ENCODE data around the gene ACD.

ACD gene

DNA sequence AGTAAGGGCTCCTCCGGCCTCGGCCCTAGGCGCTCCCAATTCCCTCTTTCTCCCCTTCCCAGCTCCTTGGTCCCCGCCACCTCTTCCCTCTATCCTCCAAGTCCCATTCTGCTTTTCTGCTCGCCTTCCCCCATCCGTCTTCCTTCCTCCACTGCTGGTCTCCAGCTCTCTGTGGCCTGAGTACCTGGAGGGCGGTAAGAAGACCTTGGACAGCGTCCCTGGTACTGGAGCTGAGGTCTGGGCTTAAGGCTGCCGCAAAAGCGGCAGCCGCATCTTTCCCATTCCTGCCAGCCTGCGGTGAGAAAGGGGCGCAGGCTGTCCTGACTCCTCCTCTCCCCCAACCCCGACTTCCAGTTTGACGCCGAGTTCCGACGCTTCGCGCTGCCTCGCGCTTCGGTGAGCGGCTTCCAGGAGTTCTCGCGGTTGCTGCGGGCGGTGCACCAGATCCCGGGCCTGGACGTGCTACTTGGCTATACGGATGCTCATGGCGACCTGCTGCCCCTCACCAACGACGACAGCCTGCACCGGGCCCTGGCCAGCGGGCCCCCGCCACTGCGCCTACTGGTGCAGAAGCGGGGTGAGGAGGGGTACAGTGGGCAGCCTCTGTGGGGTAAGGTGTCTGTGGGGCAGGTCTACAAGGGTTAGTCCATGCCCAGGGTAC is 1.2 kb upstream of the ACD start:
- DNase-seq = no peak

DNA sequence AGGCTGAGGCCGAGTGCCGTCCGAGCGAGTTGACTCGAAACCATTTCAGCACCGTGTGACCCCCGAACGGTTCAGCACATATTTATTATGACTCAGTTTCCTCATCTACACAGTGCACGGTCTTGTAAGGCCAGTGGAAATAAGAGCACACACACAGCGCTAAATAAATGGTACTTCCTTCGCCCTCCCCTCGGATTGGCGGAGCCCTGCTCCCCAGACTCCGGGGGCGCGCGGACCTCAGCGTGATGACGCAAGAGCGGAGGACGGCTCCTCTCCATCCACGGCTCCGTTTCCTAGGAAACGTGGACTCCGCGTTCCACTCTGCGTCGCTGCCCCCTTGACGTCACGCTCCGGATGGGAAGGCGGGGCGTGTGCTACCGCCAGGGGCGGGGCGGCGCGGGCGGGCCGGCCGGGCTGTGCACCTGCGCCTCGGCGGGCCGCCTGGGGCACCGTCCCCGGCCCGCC is 536 bp upstream of the ACD start, which contains the start of gene PARD6A:
Gene PARD6A, plus strand, starts transcription at position 397 of the 465 bp plus-strand sequence. CDS start 79 bp downstream, outside the sequence.
- peak; percentile 90 for DNase-seq

DNA sequence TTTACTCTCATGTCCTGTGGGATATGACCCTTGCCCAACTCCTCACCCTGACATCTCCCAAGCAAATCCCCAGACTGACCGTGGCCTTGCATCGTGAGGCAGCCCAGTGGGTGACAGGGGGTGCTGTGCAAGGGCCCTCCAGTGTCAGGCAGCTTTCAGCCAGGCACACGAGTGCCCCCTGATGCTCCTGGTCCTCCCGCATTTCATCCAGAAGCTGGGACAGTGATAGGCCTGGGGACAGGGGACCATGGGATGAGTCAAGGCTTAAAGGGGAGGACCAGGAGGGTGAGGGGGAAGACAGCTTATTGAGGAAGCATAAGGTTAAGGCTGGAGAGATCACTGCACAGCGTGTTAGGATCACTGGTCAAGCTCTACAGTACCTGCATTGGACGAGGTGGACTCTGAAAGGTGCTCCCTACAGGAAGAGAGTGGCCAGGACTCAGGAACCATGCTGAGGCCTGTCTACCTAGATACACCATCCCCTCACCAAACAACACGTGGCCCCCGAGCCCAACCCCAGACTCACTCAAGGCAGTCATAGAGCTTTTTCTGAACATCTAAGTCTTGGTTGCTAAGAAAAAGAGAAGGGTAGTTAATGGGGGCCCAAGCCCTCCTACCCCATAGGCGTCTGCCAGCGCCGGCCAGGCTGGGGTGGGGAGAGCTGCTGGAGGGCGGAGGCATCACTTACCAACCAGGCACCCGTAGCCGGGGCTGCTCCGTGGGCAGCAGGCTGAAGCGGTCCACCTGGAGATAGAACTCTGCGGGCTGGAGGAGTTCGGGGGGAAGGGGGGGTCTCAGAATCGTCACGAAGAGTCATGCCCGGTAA is 998 bp downstream of the ACD start:
- no peak for DNase-seq

- no peak for DNase-seq
Observed at GRCh38 chr16:67657751-67658518, 2.1 kb downstream of the ACD start.

GRCh38 chr16:67657017-67657608 is 2.9 kb downstream of the ACD start:
- no peak for DNase-seq

DNA sequence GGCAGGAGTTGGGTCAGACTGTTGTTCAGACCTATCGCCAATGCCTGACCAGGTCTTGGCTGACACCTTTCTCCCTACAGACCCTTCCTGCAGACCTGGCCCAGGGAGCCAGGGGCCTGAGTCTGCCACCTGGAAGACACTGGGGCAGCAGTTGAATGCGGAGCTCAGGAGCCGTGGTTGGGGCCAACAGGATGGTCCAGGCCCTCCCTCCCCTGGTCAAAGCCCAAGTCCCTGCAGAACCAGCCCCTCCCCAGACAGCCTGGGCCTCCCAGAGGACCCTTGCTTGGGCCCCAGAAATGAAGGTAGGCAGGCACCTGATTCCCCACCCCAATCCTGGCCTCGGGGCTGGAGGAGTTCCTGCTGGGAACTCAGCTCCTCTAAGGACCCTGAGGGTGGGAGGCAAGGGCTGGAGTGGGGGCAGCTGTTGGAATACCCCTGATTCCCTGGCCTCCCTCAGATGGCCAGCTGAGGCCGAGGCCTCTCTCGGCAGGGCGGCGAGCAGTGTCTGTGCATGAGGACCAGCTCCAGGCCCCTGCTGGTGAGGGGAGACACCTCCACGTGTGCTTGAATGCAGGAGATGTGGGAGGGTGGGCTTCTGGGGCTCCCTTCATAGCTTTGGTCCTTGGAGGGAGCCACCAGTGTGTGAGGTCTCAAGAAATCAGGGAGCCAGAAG is 3.6 kb downstream of the ACD start:
- no peak for DNase-seq

DNA sequence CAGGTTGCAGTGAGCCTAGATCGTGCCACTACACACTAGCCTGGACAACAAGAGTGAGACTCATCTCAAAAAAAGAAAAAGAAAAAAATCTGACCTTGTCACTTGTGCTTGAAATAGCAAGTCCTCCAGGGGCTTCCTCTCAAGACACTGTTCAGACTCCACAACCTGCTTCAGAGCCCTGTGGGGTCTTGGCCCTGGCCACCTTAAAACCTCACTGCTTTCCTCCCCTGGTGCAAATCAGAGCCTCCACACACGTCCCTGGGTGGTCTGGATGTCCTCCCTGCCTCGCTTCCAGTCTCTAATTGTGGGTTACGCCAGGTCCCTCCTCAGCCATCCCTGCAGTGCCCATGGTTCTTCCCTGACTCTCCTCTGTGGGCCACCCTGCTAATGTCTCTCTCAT is 4.7 kb downstream of the ACD start:
- DNase-seq = no peak

- DNase-seq = no peak
Observed at GRCh38 chr16:67654403-67654911, 5.6 kb downstream of the ACD start.

GRCh38 chr16:67653789-67654402 is 6.2 kb downstream of the ACD start:
- no peak for DNase-seq

- DNase-seq = no peak
Observed at GRCh38 chr16:67653128-67653788, 6.8 kb downstream of the ACD start.

DNA sequence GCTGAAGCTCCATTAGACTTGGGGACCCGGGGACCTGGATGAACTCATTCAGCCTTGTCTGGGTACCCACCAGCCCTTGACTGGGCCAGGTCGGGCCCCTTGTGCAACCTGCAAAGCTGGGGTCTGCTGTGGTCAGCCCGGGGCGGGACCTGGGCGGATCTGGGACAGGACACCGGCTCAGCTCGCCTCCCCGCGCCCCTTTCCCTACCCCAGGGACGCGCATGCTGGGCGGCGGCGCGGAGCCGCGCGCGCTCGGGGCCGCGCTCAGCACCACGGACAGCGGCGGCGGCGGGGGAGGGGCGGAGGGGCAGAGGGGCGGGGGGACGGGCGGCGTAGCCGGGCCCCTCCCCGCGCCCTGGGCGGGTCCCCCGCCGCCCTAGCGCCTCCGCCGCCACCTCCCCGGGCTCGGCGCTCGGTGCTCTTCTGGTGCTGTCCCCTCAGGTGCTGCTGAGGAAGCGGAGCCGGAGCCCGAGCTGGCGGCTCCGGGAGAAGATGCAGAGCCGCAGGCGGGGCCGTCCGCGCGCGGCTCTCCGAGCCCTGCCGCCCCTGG is 7.4 kb downstream of the ACD start:
- DNase-seq = no peak

DNA sequence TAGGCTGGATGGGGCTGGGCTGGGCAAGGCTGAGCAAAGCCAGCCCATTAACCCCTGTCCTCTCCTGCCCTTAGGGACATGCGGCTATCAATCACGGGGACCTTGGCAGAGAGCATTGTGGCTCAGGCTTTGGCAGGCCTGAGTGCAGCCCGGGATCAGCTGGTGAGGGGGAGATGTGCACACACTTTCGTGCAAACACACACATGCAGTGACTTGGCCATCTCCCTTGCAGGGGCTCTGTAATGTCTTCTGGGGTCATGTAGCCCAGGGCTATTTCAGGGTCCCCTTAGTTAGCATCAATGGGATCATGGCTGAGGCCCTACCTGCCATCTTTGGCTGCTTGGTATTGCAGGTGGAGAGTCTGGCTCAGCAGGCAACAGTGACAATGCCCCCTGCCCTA is 8.2 kb downstream of the ACD start:
- DNase-seq = no peak

GRCh38 chr16:67651039-67651438 is 9.0 kb downstream of the ACD start:
- DNase-seq = no peak

DNA sequence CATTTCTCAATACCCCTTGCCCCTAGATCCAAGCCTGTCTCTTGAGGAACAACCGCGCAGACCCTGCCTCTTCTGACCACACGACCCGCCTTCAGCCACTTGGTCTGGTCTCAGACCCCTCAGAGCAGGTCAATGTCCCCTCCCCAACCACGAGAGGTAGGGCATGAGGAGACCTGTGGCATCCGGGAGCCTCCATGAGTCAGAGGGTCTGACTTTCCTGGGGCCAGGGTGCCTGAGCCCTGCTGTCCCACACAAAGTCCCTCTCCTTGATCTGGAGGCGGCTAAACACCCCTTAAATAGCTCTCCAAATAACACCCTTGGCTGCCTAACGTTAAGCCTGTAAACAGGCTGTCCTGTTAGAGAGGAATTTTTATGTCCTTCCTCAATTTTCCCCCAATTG is 10.0 kb downstream of the ACD start:
- no peak for DNase-seq

- no peak for DNase-seq
Observed at GRCh38 chr16:67649494-67649931, 10.5 kb downstream of the ACD start.

- no peak for DNase-seq
Observed at GRCh38 chr16:67648764-67649407, 11.2 kb downstream of the ACD start.

DNA sequence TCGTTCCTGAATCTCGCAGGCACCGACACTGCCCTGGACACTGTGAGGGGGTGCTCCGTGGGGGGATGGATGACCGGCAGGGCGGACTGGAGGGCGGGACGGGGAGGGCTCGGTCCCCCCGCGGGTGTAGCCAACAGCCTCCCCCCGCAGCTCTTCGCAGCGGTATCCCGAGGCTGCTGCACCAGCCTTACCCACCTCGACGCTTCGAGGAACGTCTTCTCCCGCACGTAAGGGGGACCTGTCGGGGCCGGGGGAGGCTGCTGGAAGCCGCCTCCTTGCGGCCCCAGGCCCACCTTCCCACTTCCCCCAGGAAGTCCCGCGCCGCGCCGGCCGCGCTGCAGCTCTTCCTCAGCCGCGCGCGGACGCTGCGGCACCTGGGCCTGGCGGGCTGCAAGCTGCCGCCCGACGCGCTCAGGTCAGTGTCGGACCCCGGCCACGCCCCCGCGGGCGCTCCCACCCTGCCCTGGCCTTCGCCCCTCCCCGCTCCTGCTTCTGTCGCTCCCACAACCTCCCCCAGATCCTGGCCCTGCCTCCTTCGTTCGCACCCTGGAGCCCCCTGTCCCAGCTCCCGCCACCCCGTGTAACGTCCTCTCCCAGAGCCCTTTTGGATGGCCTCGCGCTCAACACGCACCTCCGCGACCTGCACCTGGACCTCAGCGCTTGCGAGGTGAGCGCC is 11.8 kb downstream of the ACD start:
- DNase-seq = no peak

DNA sequence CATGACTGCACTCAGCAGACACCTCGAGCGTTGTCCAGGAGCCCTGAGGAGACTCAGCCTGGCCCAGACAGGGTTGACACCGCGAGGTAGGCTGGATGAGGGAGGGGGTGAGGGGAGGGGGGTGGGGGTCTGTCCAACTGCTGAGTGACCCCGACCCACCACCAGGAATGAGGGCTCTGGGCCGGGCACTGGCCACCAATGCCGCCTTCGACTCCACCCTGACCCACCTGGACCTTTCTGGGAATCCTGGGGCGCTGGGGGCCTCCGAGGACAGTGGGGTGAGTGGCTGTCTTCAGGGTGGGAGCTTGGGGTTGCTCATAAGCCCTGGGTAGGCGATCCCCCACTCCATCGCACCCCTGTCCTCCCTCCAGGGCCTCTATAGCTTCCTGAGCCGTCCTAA is 12.4 kb downstream of the ACD start:
- no peak for DNase-seq

- no peak for DNase-seq
Observed at GRCh38 chr16:67647111-67647651, 12.9 kb downstream of the ACD start.

All from activated CD4-positive, alpha-beta T cell treated with anti-CD3 and anti-CD28 coated beads for 1 hour (primary cell).